Measurements from ENCODE around the gene PRKCE.

DNA sequence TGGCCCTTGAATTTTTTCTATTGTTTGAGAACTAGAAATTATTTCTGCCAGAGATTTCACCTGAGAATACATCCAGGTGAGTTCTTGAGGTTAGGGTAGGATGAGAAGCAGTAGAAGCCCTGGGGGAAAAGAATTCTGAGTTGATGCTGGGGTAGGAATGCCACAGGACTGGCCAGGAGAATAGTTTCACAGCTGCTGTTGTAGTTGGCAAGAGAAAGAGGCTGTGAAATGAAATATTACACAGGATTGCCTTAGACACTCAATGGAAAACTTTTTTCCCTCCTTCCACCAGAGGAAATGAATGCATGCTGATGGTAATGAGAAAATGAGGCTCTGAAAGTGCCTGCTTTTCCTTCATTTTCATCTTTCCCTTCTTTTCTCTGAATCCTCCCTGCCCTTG, 54.6 kb downstream of the PRKCE start:
- no peak for TF ChIP-seq CTCF (IDR thresholded peaks at IDR 0.05)
- no peak for TF ChIP-seq POLR2A (IDR thresholded peaks at IDR 0.05)
